ENCODE data around the gene CELSR1.

Gene CELSR1

DNA sequence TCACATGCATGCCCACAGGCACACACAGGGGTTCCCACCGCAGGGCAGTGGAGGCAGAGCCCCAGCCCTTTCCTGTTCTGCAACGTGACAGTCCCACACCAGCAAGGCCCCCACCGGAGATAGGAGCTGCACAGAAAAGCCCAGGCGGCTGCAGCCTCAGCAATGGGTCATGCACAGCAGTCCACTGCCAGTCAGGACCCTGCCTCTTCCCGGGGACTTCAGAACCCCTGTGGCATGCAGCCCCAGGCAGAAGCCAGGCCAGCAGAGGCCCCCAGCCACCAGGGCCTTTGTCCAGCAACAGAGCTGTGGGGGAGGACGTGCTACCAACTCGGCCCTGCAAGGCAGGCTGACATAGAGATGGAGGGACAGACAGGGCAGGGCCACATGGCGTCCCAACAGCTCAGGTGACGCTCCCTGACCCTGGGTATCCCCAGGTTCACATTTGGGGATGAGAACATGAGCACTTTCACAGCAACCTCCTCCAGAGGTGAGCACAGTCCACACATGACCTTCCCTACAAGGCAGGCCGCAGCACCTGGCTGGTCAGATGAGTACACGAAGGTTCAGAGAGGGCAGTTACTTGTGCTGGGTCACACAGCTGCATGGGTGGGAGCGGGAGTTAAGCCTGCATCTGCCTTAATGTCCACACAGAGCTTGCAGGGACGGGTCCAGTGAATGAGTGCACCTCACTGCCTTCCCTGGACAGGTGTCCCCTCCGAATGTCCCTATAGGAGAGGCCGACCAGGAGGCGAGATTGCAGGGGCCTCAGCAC is 87.3 kb downstream of the CELSR1 start:
- DNase-seq (ENCODE audit: low spot score) = no peak
- H3K4me3 Mint-ChIP-seq = no peak overlapping the region
- no peaks in the 10 kb centered on the region for H3K4me1 Mint-ChIP-seq (ENCODE audit: low read depth)
- no peak overlapping the region for H3K27ac Mint-ChIP-seq
- no peaks in the 10 kb centered on the region for H3K9me3 Mint-ChIP-seq
- no peaks in the 10 kb centered on the region for H3K27me3 Mint-ChIP-seq (ENCODE audit: low read depth)
- no peaks in the 10 kb centered on the region for H3K36me3 Mint-ChIP-seq (ENCODE audit: low read depth)

DNA sequence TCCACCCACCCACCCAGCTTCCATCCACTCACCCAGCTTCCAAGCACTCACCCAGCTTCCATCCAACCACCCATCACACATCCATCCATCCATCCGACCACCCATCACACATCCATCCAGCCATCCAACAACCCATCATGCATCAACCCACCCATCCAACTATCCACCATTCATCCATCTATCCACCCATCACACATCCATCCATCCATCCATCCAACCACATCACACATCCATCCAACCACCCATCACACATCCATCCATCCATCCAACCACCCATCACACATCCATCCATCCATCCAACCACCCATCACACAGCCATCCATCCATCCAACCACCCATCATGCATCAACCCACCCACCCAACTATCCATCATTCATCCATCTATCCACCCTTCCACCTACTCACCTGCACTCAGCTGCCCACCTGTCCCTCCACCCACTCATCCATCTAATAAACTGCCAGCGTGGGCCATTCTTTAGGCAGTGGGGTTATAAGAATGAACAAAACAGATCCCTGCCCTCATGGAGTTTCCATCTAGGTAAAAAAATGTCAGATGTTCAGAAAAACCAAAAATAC is 88.2 kb downstream of the CELSR1 start:
- no peak overlapping the region for H3K27ac Mint-ChIP-seq
- no peaks in the 10 kb centered on the region for H3K27me3 Mint-ChIP-seq (ENCODE audit: low read depth)
- H3K4me3 Mint-ChIP-seq = no peak overlapping the region
- no peaks in the 10 kb centered on the region for H3K4me1 Mint-ChIP-seq (ENCODE audit: low read depth)
- no peak for DNase-seq (ENCODE audit: low spot score)
- no peaks in the 10 kb centered on the region for H3K36me3 Mint-ChIP-seq (ENCODE audit: low read depth)
- H3K9me3 Mint-ChIP-seq = no peaks in the 10 kb centered on the region

DNA sequence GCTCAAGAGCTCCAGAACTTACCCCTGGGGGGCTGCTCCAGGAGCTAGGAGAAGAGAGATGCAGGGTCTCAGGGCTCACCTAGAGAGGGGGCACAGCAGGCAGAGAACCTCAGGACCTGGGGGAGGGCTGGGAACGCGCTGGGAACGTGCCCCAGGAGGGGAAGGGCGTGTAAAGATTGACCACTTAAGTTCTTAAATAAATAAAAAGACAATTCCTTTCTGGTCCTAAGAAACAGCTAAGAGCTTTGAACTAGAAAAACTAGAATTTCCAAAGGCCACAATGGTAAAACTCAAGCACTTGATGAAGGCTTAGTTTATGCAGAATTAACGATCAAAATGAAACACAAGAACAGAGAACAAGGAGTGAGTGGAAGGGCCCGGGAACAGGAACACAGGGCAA is 89.1 kb downstream of the CELSR1 start:
- DNase-seq (ENCODE audit: low spot score) = no peak
- no peak overlapping the region for H3K27ac Mint-ChIP-seq

DNA sequence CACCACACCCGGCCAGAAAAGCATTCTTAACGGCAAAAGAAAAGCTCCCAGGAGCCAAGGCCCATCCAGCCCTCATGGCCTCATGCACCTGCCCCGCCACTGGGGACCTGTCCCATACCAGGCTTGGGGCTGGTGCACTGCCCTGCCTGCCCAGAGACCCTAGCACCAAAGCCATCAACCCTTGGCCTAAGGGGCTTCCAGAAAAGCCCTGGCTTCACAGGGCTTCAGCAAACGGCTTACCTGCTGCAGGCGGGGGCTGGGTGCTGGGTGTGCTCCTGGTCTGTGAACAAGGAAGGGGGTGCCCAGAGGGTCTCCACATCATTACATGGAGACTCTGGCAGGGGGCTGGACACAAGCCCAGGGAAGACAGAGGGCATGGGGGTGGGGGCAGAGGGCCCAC is 89.5 kb downstream of the CELSR1 start:
- H3K4me1 Mint-ChIP-seq (ENCODE audit: low read depth) = no peaks in the 10 kb centered on the region
- no peak for DNase-seq (ENCODE audit: low spot score)
- H3K9me3 Mint-ChIP-seq = no peaks in the 10 kb centered on the region
- H3K36me3 Mint-ChIP-seq (ENCODE audit: low read depth) = no peaks in the 10 kb centered on the region
- no peaks in the 10 kb centered on the region for H3K27me3 Mint-ChIP-seq (ENCODE audit: low read depth)
- H3K27ac Mint-ChIP-seq = no peak overlapping the region
- H3K4me3 Mint-ChIP-seq = no peak overlapping the region

More for the DNA sequence above, 89.1 kb downstream of the CELSR1 start:
- no peak overlapping the region for H3K4me3 Mint-ChIP-seq
- no peaks in the 10 kb centered on the region for H3K4me1 Mint-ChIP-seq (ENCODE audit: low read depth)
- H3K27me3 Mint-ChIP-seq (ENCODE audit: low read depth) = no peaks in the 10 kb centered on the region
- no peaks in the 10 kb centered on the region for H3K36me3 Mint-ChIP-seq (ENCODE audit: low read depth)
- no peaks in the 10 kb centered on the region for H3K9me3 Mint-ChIP-seq

- no peaks in the 10 kb centered on the region for H3K27me3 Mint-ChIP-seq (ENCODE audit: low read depth)
- no peak overlapping the region for H3K4me3 Mint-ChIP-seq
- no peaks in the 10 kb centered on the region for H3K9me3 Mint-ChIP-seq
- H3K27ac Mint-ChIP-seq = no peak overlapping the region
- H3K36me3 Mint-ChIP-seq (ENCODE audit: low read depth) = no peaks in the 10 kb centered on the region
- DNase-seq (ENCODE audit: low spot score) = no peak
- no peaks in the 10 kb centered on the region for H3K4me1 Mint-ChIP-seq (ENCODE audit: low read depth)
Measured at GRCh38 chr22:46446799-46447198, 90.6 kb downstream of the CELSR1 start.

GRCh38 chr22:46445771-46446420 is 91.5 kb downstream of the CELSR1 start:
- no peaks in the 10 kb centered on the region for H3K36me3 Mint-ChIP-seq (ENCODE audit: low read depth)
- no peaks in the 10 kb centered on the region for H3K27me3 Mint-ChIP-seq (ENCODE audit: low read depth)
- no peak overlapping the region for H3K27ac Mint-ChIP-seq
- no peak for DNase-seq (ENCODE audit: low spot score)
- H3K4me3 Mint-ChIP-seq = no peak overlapping the region
- H3K9me3 Mint-ChIP-seq = no peaks in the 10 kb centered on the region
- no peaks in the 10 kb centered on the region for H3K4me1 Mint-ChIP-seq (ENCODE audit: low read depth)

- H3K4me3 Mint-ChIP-seq = no peak overlapping the region
- H3K36me3 Mint-ChIP-seq (ENCODE audit: low read depth) = no peaks in the 10 kb centered on the region
- H3K4me1 Mint-ChIP-seq (ENCODE audit: low read depth) = no peaks in the 10 kb centered on the region
- H3K27ac Mint-ChIP-seq = no peak overlapping the region
- no peaks in the 10 kb centered on the region for H3K9me3 Mint-ChIP-seq
- no peaks in the 10 kb centered on the region for H3K27me3 Mint-ChIP-seq (ENCODE audit: low read depth)
- no peak for DNase-seq (ENCODE audit: low spot score)
Measured at GRCh38 chr22:46444390-46444854, 93.0 kb downstream of the CELSR1 start.

DNA sequence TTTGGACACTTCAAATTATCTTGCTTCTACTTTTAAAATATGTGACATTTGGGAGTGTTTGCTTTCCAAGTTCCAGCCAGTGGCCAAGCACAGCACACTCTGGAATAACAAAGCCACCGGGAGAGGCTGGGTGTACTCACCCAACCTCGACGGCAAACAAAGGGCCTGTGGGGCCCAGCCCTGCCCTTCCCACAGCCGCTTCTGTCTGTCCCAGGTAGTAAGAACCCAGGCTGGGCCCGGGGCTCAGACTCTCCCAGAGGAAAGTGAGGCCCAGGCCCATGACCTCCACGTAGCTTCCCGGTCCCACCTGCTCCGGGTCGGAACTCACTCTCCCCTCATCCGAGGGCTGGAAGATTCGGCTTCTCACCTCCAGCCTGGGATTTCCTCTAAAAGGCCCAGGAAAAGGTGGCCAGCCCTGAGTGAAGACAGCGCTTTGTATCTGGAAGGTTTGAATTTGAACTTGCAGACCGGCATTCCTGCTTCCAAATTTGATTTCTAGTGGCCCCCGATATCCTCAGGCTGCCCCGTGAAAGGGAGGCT is 93.5 kb downstream of the CELSR1 start:
- H3K27ac Mint-ChIP-seq = no peak overlapping the region
- H3K27me3 Mint-ChIP-seq (ENCODE audit: low read depth) = no peaks in the 10 kb centered on the region
- H3K4me3 Mint-ChIP-seq = no peak overlapping the region
- H3K9me3 Mint-ChIP-seq = no peaks in the 10 kb centered on the region
- no peaks in the 10 kb centered on the region for H3K36me3 Mint-ChIP-seq (ENCODE audit: low read depth)
- H3K4me1 Mint-ChIP-seq (ENCODE audit: low read depth) = no peaks in the 10 kb centered on the region
- no peak for DNase-seq (ENCODE audit: low spot score)

DNA sequence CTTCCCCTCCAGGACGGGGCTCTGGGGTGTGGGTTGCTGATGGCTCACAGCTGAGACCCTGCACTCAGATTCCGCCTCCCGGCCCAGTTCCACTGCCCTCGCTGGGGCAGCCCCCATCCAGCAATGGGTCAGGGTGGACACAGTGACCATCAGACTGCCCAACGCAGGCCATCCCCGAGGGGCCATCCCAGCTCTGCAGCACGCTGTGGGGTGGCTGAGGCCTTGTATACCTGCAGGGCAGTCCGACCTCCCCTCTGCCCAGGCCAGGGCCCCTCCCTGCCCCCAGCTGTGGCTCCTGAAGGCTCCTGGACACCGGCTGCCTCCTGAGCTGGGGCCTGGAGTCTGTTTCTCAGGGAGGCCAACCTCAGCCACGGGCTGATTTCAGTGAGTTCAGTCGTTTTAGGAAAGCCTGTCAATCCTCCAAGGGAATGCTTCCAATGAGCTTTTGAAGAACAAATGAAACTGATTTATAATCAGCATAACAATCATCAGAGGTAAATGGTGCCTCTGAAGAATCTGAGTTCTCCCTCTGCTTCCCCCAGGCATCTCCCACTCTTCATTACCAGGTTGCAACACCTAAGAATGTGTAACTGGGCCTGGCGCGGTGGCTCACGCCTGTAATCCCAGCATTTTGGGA is 95.1 kb downstream of the CELSR1 start:
- Mint-ChIP-seq H3K27me3 (ENCODE audit: low read depth) (no peaks in the 10 kb centered on the region), H3K9me3 (no peaks in the 10 kb centered on the region), H3K27ac (no peak overlapping the region)

DNA sequence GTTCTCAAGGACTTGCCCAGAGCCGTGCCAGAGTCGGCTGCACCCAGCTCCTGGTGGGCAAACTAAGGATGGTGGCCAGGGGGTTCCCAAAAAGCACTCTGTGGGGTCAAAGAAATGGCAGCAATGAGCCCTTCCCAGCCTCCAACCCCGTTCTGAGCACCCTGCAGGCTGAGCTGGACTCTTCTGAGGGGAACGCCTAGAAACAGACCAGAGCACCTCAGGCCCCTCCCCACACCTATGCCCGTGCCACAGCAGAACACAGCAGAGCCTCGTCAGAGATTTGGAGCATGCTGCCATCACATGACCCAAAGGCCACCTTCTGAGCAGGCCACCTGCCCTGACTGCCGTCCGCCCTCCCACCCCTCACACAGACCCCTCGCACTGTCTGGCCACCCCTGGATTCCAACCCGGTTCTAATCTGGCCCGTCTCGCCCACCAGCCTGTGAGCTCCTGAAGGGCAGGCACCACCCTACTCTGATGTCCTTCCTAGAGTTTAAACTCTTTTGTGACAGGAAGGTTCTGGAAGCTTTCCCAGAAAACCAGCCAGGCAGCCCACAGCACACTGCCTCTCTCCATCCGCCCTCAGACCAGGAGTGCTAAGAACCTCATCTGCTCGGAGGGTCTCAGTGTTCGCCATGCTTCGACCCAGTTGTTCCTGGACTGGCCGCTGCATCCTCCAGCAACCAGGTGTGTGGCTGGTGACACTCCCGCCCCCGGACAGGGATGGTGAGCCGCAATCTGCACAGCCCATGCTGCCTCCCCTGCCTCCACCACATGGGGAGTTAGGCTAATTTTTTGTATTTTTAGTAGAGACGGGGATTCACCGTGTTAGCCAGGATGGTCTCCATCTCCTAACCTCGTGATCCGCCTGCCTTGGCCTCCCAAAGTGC is 97.6 kb downstream of the CELSR1 start:
- H3K27me3 Mint-ChIP-seq (ENCODE audit: low read depth) = no peaks in the 10 kb centered on the region

More for the DNA sequence above, 95.1 kb downstream of the CELSR1 start:
- Mint-ChIP-seq H3K4me1 (ENCODE audit: low read depth) (no peaks in the 10 kb centered on the region), H3K36me3 (ENCODE audit: low read depth) (no peaks in the 10 kb centered on the region), H3K4me3 (no peak overlapping the region)
- DNase-seq (ENCODE audit: low spot score) = no peak

GRCh38 chr22:46439111-46439510 is 98.3 kb downstream of the CELSR1 start:
- DNase-seq (ENCODE audit: low spot score) = no peak
- Mint-ChIP-seq H3K27me3 (ENCODE audit: low read depth) (no peaks in the 10 kb centered on the region), H3K9me3 (no peaks in the 10 kb centered on the region), H3K4me3 (no peak overlapping the region), H3K36me3 (ENCODE audit: low read depth) (no peaks in the 10 kb centered on the region), H3K4me1 (ENCODE audit: low read depth) (no peaks in the 10 kb centered on the region), H3K27ac (no peak overlapping the region)

More for the DNA sequence above, 97.6 kb downstream of the CELSR1 start:
- Mint-ChIP-seq H3K4me3 (no peak overlapping the region), H3K36me3 (ENCODE audit: low read depth) (no peaks in the 10 kb centered on the region), H3K9me3 (no peaks in the 10 kb centered on the region), H3K4me1 (ENCODE audit: low read depth) (no peaks in the 10 kb centered on the region), H3K27ac (no peak overlapping the region)
- no peak for DNase-seq (ENCODE audit: low spot score)

- no peaks in the 10 kb centered on the region for H3K36me3 Mint-ChIP-seq (ENCODE audit: low read depth)
- no peaks in the 10 kb centered on the region for H3K27me3 Mint-ChIP-seq (ENCODE audit: low read depth)
- H3K4me3 Mint-ChIP-seq = no peak overlapping the region
- no peak for DNase-seq (ENCODE audit: low spot score)
- H3K27ac Mint-ChIP-seq = no peak overlapping the region
- no peaks in the 10 kb centered on the region for H3K4me1 Mint-ChIP-seq (ENCODE audit: low read depth)
- H3K9me3 Mint-ChIP-seq = no peaks in the 10 kb centered on the region
Measured at GRCh38 chr22:46437671-46438440, 99.6 kb downstream of the CELSR1 start.

Measured in T-helper 2 cell treated with Interferon-gamma antibody and Interleukin-4, amounts not matched to agents 5 μg/mL and 100 μg/mL, for 36 hours (primary cell).